Common myeloid progenitor, CD34-positive (primary cell): ENCODE data around the gene CACNA2D4.

ENCODE experiments used
- CTCF ChIA-PET: fragments of 350-600 bp; sonication (Branson Sonifier 250); formaldehyde crosslinking; loops from one replicate; lab custom pipeline; 2021; ENCODE audit warnings: antibody characterized with exemption; lab: Charles Lee
- POLR2A ChIA-PET: fragments of 350-600 bp; sonication (Branson Sonifier 250); formaldehyde crosslinking; loops from one replicate; lab custom pipeline; 2021; ENCODE audit warnings: antibody characterized with exemption; lab: Charles Lee
- DNase-seq, 3 donors: peaks; one replicate each; pipeline versions ENCODE4 v3.0.0 to v3.0.0-alpha.2; 2013
- H3K27ac ChIP-seq, 2 experiments: 1 replicate in 1 of 2; 2 replicates in 1 of 2; pipeline ENCODE4 v1.7.0; 2013; ENCODE audit warnings: inconsistent platforms in 2 of 2, low read length in 2 of 2, mild to moderate bottlenecking in 2 of 2, low read depth in 1 of 2, moderate library complexity in 1 of 2; ENCODE audit not compliant: severe bottlenecking in 2 of 2, insufficient read depth in 1 of 2, poor library complexity in 1 of 2
- H3K27me3 ChIP-seq, 5 experiments: replicated peaks in 2 of 5; 1 replicate in 3 of 5; 2 replicates in 2 of 5; pipeline versions ENCODE4 v1.6.1 to v1.7.0; 2013; ENCODE audit warnings: low read length in 4 of 5, mild to moderate bottlenecking in 2 of 5, moderate library complexity in 2 of 5, inconsistent platforms in 1 of 5; ENCODE audit not compliant: insufficient read depth in 5 of 5, control insufficient read depth in 4 of 5
- H3K36me3 ChIP-seq, 4 experiments: 1 replicate in 2 of 4; 2 replicates in 2 of 4; pipeline versions ENCODE4 v1.6.1 to v1.7.0; 2013; ENCODE audit warnings: low read length in 3 of 4, control low read depth in 1 of 4, mild to moderate bottlenecking in 1 of 4; ENCODE audit not compliant: control insufficient read depth in 4 of 4, insufficient read depth in 4 of 4
- H3K4me1 ChIP-seq, 4 experiments: 1 replicate in 3 of 4; 2 replicates in 1 of 4; pipeline versions ENCODE4 v1.6.1 to v1.7.1; 2013; ENCODE audit warnings: low read length in 3 of 4, mild to moderate bottlenecking in 3 of 4, control low read depth in 1 of 4, inconsistent platforms in 1 of 4, moderate library complexity in 1 of 4; ENCODE audit not compliant: control insufficient read depth in 4 of 4, insufficient read depth in 4 of 4; ENCODE audit errors: control extremely low read depth in 1 of 4
- H3K4me3 ChIP-seq, 7 experiments: 1 replicate in 4 of 7; 2 replicates in 3 of 7; pipeline versions ENCODE4 v1.5.1 to v1.7.0; 2013; ENCODE audit warnings: mild to moderate bottlenecking in 7 of 7, low read length in 6 of 7, moderate library complexity in 6 of 7, inconsistent platforms in 2 of 7, low read depth in 2 of 7, control low read depth in 1 of 7; ENCODE audit not compliant: insufficient read depth in 4 of 7, control insufficient read depth in 1 of 7; ENCODE audit errors: extremely low read depth in 1 of 7
- H3K9me3 ChIP-seq, 5 experiments: 1 replicate in 4 of 5; 2 replicates in 1 of 5; pipeline versions ENCODE4 v1.6.1 to v1.7.1; 2013; ENCODE audit warnings: low read length in 4 of 5, mild to moderate bottlenecking in 2 of 5, inconsistent platforms in 1 of 5, low read depth in 1 of 5, moderate library complexity in 1 of 5; ENCODE audit not compliant: control insufficient read depth in 4 of 5, insufficient read depth in 2 of 5; ENCODE audit errors: control extremely low read depth in 1 of 5
- WGBS: methylation state at CpG from one replicate; pipeline ENCODE4 v1.1.5; 2013; ENCODE audit not compliant: insufficient coverage; 5-methylcytosine and 5-hydroxymethylcytosine counted together

Gene CACNA2D4

GRCh38 chr12:1797011-1797901 lies 121.2 kb downstream of the CACNA2D4 start:
- DNase-seq: peak in 2 of 3 donors; percentile 56 to 60
- POLR2A ChIA-PET: interaction anchor here (1.3 to 1.4 kb wide), 2 partner anchors 121 to 141 kb away, joined by 3 read pairs; partner anchors contain the start of gene CACNA2D4
- WGBS: 10% methylated on average over 56 of the region's 71 CpGs

GRCh38 chr12:1796515-1797010 lies 121.9 kb downstream of the CACNA2D4 start:
- ChIA-PET CTCF (interaction anchor here (1.3 to 8.7 kb wide), 6 partner anchors 122 to 163 kb away, joined by 4 to 108 read pairs (median 6); partner anchors contain the start of genes CACNA2D4 and WNT5B), POLR2A (interaction anchor here (1.3 to 1.4 kb wide), 3 partner anchors 121 to 143 kb away, joined by 3 to 11 read pairs (median 3); partner anchors contain the start of gene CACNA2D4)
- Histone ChIP-seq H3K27me3 (no peaks in the 10 kb centered on the region), H3K4me1 (peaks cover 0 to 21% (median 18%) of the 10 kb centered on the region in 4 experiments), H3K27ac (peak overlapping the region in 1 of 2 experiments; percentile 6), H3K9me3 (no peaks in the 10 kb centered on the region), H3K4me3 (peak overlapping the region; percentile 49 to 85 (median 66)), H3K36me3 (no peaks in the 10 kb centered on the region)
- 0% methylated on average over 37 of the region's 43 CpGs for WGBS
- DNase-seq: peak in 2 of 3 donors; percentile 61 to 72

More at GRCh38 chr12:1797011-1797901, 121.2 kb downstream of the CACNA2D4 start:
- Histone ChIP-seq H3K4me1 (peaks cover 0 to 21% (median 18%) of the 10 kb centered on the region in 4 experiments), H3K36me3 (no peaks in the 10 kb centered on the region), H3K9me3 (no peaks in the 10 kb centered on the region), H3K27ac (no peak overlapping the region), H3K4me3 (peak overlapping the region; percentile 49 to 85 (median 66)), H3K27me3 (no peaks in the 10 kb centered on the region)
- CTCF ChIA-PET: interaction anchor here (1.2 to 2.1 kb wide), 3 partner anchors 11 to 144 kb away, joined by 3 to 8 read pairs (median 7); no protein-coding TSS in a partner anchor

- H3K4me1 ChIP-seq: peaks cover 0 to 22% (median 18%) of the 10 kb centered on the region in 4 experiments
- peak; percentile 90 to 92 (median 92) for DNase-seq
- peak overlapping the region in 1 of 2 experiments; percentile 6 for H3K27ac ChIP-seq
- H3K36me3 ChIP-seq: no peaks in the 10 kb centered on the region
- peak overlapping the region; percentile 49 to 85 (median 66) for H3K4me3 ChIP-seq
- CTCF ChIA-PET: interaction anchor here (0.7 to 8.7 kb wide), 16 partner anchors 8 to 163 kb away, joined by 3 to 108 read pairs (median 4); partner anchors contain the start of genes CACNA2D4 and WNT5B
- POLR2A ChIA-PET: interaction anchor here (0.7 to 1.4 kb wide), 2 partner anchors 72 to 144 kb away, joined by 3 to 11 read pairs; no protein-coding TSS in a partner anchor
- no peaks in the 10 kb centered on the region for H3K9me3 ChIP-seq
- no peaks in the 10 kb centered on the region for H3K27me3 ChIP-seq
- 2% methylated on average over 40 of the region's 45 CpGs for WGBS
These were observed 122.5 kb downstream of the CACNA2D4 start for GRCh38 chr12:1795785-1796514.

- no peaks in the 10 kb centered on the region for H3K27me3 ChIP-seq
- no peaks in the 10 kb centered on the region for H3K36me3 ChIP-seq
- CTCF ChIA-PET: interaction anchor here (0.7 to 8.7 kb wide), 19 partner anchors 9 to 242 kb away, joined by 3 to 108 read pairs (median 4); partner anchors contain the start of genes CACNA2D4 and WNT5B
- peak overlapping the region in 1 of 7 experiments; percentile 78 for H3K4me3 ChIP-seq
- POLR2A ChIA-PET: interaction anchor here (0.6 to 1.4 kb wide), 3 partner anchors 145 to 843 kb away, joined by 3 to 11 read pairs (median 4); no protein-coding TSS in a partner anchor
- no peak overlapping the region for H3K27ac ChIP-seq
- 93% methylated on average over 15 of the region's 19 CpGs for WGBS
- peaks cover 0 to 29% (median 22%) of the 10 kb centered on the region in 4 experiments for H3K4me1 ChIP-seq
- H3K9me3 ChIP-seq: no peaks in the 10 kb centered on the region
- no peak for DNase-seq
These were observed 123.1 kb downstream of the CACNA2D4 start for GRCh38 chr12:1795221-1795784.

- no peak overlapping the region for H3K27ac ChIP-seq
- H3K36me3 ChIP-seq: no peaks in the 10 kb centered on the region
- ChIA-PET CTCF (interaction anchor here (0.9 to 8.7 kb wide), 12 partner anchors 10 to 243 kb away, joined by 3 to 108 read pairs (median 4); partner anchors contain the start of gene WNT5B), POLR2A (interaction anchor here (1.2 kb wide), 1 partner anchor 145 kb away, joined by 3 read pairs; no protein-coding TSS in a partner anchor)
- no peaks in the 10 kb centered on the region for H3K27me3 ChIP-seq
- DNase-seq: no peak
- 94% methylated on average over 14 of the region's 15 CpGs for WGBS
- H3K4me3 ChIP-seq: no peak overlapping the region
- H3K4me1 ChIP-seq: peaks cover 0 to 31% (median 22%) of the 10 kb centered on the region in 4 experiments
- no peaks in the 10 kb centered on the region for H3K9me3 ChIP-seq
These were observed 123.9 kb downstream of the CACNA2D4 start for GRCh38 chr12:1794440-1795090.
